H1 (cell line): ENCODE data around the gene GAPDH. TPM values are rescaled to one million over a fixed set of nuclear protein-coding genes. Genes with fewer than 3 reads are reported as not detected.

Experiments
- CTCF ChIA-PET: fragments of 300-600 bp; sonication (Branson Sonifier 250); formaldehyde crosslinking; loops from one replicate; lab custom pipeline; 2021; ENCODE audit not compliant: partially characterized antibody; lab: Charles Lee
- POLR2A ChIA-PET: fragments of 300-600 bp; sonication (Branson Sonifier 250); formaldehyde crosslinking; loops from one replicate; lab custom pipeline; 2021; ENCODE audit warnings: inconsistent platforms; ENCODE audit not compliant: partially characterized antibody; lab: Charles Lee
- DNase-seq, 2 experiments: peaks; one replicate each; pipeline versions ENCODE4 v3.0.0 to v3.0.0-alpha.2; 2010 to 2022; ENCODE audit warnings: low spot score in 2 of 2, low read depth in 1 of 2, mixed read lengths in 1 of 2
- FAIRE-seq: peaks from 2 replicates; lab custom pipeline; 2011; peaks lifted over from hg19 to GRCh38; lab: Jason Lieb, UNC
- H2AFZ ChIP-seq: 2 replicates; pipeline ENCODE4 v1.8.1; 2012; ENCODE audit warnings: low read length, inconsistent platforms
- H2AK5ac ChIP-seq: 2 replicates; pipeline ENCODE4 v1.6.1; 2013; ENCODE audit warnings: low read depth, low read length
- H2BK120ac ChIP-seq: replicated peaks from 2 replicates; pipeline ENCODE3; 2013; ENCODE audit warnings: low read depth, low read length, inconsistent platforms
- H2BK12ac ChIP-seq: 2 replicates; pipeline ENCODE4 v1.6.1; 2013; ENCODE audit warnings: low read depth, low read length
- H2BK15ac ChIP-seq: 2 replicates; pipeline ENCODE4 v1.6.1; 2013; ENCODE audit warnings: low read length
- H2BK20ac ChIP-seq: 2 replicates; pipeline ENCODE4 v1.6.1; 2013; ENCODE audit warnings: low read length
- H2BK5ac ChIP-seq: 2 replicates; pipeline ENCODE4 v1.6.1; 2013; ENCODE audit warnings: low read depth, low read length
- H3K14ac ChIP-seq: 2 replicates; pipeline ENCODE4 v1.6.1; 2013; ENCODE audit warnings: inconsistent platforms; ENCODE audit not compliant: insufficient read length
- H3K18ac ChIP-seq: 2 replicates; pipeline ENCODE4 v1.6.1; 2013; ENCODE audit warnings: low read length; ENCODE audit errors: extremely low read depth
- H3K23ac ChIP-seq: 2 replicates; pipeline ENCODE4 v1.6.1; 2013; ENCODE audit warnings: inconsistent platforms; ENCODE audit not compliant: insufficient read length
- H3K23me2 ChIP-seq: 2 replicates; pipeline ENCODE4 v1.6.1; 2013; ENCODE audit warnings: low read depth, low read length
- H3K27ac ChIP-seq: 2 replicates; pipeline ENCODE4 v1.6.1; 2011; ENCODE audit warnings: low read depth, low read length, inconsistent platforms
- H3K27me3 ChIP-seq, 4 experiments: replicated peaks in 1 of 4; 1 replicate in 1 of 4; 2 replicates in 3 of 4; pipeline versions ENCODE4 v1.6.1 to v1.8.1; 2011 to 2013; ENCODE audit warnings: low read length in 3 of 4, mild to moderate bottlenecking in 3 of 4, inconsistent platforms in 2 of 4, mixed read lengths in 2 of 4, moderate library complexity in 1 of 4; ENCODE audit not compliant: control insufficient read depth in 3 of 4, insufficient read depth in 3 of 4; ENCODE audit errors: extremely low read depth in 1 of 4
- H3K36me3 ChIP-seq, 4 experiments: 2 replicates each; pipeline versions ENCODE4 v1.6.1 to v1.8.1; 2011 to 2013; ENCODE audit warnings: mild to moderate bottlenecking in 4 of 4, low read length in 3 of 4, moderate library complexity in 2 of 4, control low read depth in 1 of 4, inconsistent platforms in 1 of 4; ENCODE audit not compliant: insufficient read depth in 4 of 4, control insufficient read depth in 2 of 4
- H3K4ac ChIP-seq: replicated peaks from 2 replicates; pipeline ENCODE3; 2013; ENCODE audit warnings: low read length, low read depth, mixed read lengths, inconsistent platforms; ENCODE audit not compliant: insufficient read length
- H3K4me1 ChIP-seq, 4 experiments: replicated peaks in 1 of 4; 1 replicate in 1 of 4; 2 replicates in 3 of 4; pipeline versions ENCODE4 v1.6.1 to v1.8.1; 2011 to 2013; ENCODE audit warnings: low read length in 3 of 4, inconsistent platforms in 2 of 4, mixed read lengths in 1 of 4; ENCODE audit not compliant: insufficient read depth in 4 of 4, control insufficient read depth in 3 of 4
- H3K4me2 ChIP-seq, 2 experiments: 2 replicates each; pipeline versions ENCODE4 v1.6.1 to v1.8.1; 2011 to 2013; ENCODE audit warnings: low read depth in 2 of 2, low read length in 2 of 2, control low read depth in 1 of 2, inconsistent platforms in 1 of 2, mild to moderate bottlenecking in 1 of 2; ENCODE audit not compliant: insufficient read depth in 1 of 2
- H3K4me3 ChIP-seq, 4 experiments: fragments of 200-600, 300-600 bp in 1 of 4; sonication (generic), shearing (Covaris generic), sonication (Bioruptor Twin) in 1 of 4; 2 replicates each; pipeline versions ENCODE4 v1.5.1 to v1.8.1; 2011 to 2016; ENCODE audit warnings: low read length in 4 of 4, low read depth in 3 of 4, control low read depth in 2 of 4, inconsistent platforms in 2 of 4, mild to moderate bottlenecking in 2 of 4, mixed read lengths in 1 of 4, moderate library complexity in 1 of 4; ENCODE audit not compliant: insufficient read depth in 2 of 4; ENCODE audit errors: extremely low read depth in 1 of 4
- H3K56ac ChIP-seq: replicated peaks from 2 replicates; pipeline ENCODE3; 2013; ENCODE audit warnings: low read depth, mild to moderate bottlenecking, mixed read lengths, low read length, inconsistent platforms; ENCODE audit not compliant: insufficient read length
- H3K79me1 ChIP-seq: 2 replicates; pipeline ENCODE4 v1.6.1; 2013; ENCODE audit warnings: low read depth, low read length, control low read depth
- H3K79me2 ChIP-seq, 2 experiments: 2 replicates each; pipeline versions ENCODE4 v1.6.1 to v1.8.1; 2012 to 2013; ENCODE audit warnings: low read length in 2 of 2, mild to moderate bottlenecking in 2 of 2, inconsistent platforms in 1 of 2; ENCODE audit not compliant: insufficient read depth in 2 of 2, control insufficient read depth in 1 of 2
- H3K9ac ChIP-seq, 4 experiments: replicated peaks in 1 of 4; 1 replicate in 1 of 4; 2 replicates in 3 of 4; pipeline versions ENCODE4 v1.6.1 to v1.8.1; 2011 to 2013; ENCODE audit warnings: low read depth in 3 of 4, low read length in 3 of 4, control low read depth in 2 of 4, mild to moderate bottlenecking in 2 of 4, moderate library complexity in 2 of 4, inconsistent platforms in 1 of 4; ENCODE audit errors: extremely low read depth in 1 of 4
- H3K9me3 ChIP-seq, 2 experiments: 2 replicates each; pipeline versions ENCODE4 v1.6.1 to v1.8.1; 2012 to 2013; ENCODE audit warnings: mild to moderate bottlenecking in 2 of 2, moderate library complexity in 2 of 2, control low read depth in 1 of 2, inconsistent platforms in 1 of 2, low read depth in 1 of 2, low read length in 1 of 2, mixed read lengths in 1 of 2; ENCODE audit not compliant: insufficient read depth in 2 of 2
- H4K20me1 ChIP-seq, 2 experiments: replicated peaks in 1 of 2; 2 replicates each; pipeline versions ENCODE3 to v1.8.1; 2011 to 2013; ENCODE audit warnings: inconsistent platforms in 2 of 2, low read length in 2 of 2, mild to moderate bottlenecking in 1 of 2; ENCODE audit not compliant: insufficient read depth in 2 of 2, control insufficient read depth in 1 of 2
- H4K5ac ChIP-seq: 2 replicates; pipeline ENCODE4 v1.6.1; 2013; ENCODE audit warnings: low read length, low read depth, mixed read lengths, inconsistent platforms; ENCODE audit not compliant: insufficient read length
- H4K8ac ChIP-seq: 2 replicates; pipeline ENCODE4 v1.8.0; 2013; ENCODE audit warnings: mild to moderate bottlenecking, moderate library complexity, low read length, inconsistent platforms; ENCODE audit not compliant: insufficient read depth; ENCODE audit errors: extremely low read depth
- H4K91ac ChIP-seq: replicated peaks from 2 replicates; pipeline ENCODE3; 2013; ENCODE audit warnings: low read length, mixed read lengths, inconsistent platforms; ENCODE audit not compliant: insufficient read length
- CTBP2 ChIP-seq: IDR thresholded peaks from 2 replicates; pipeline ENCODE4 v1.7.0; 2011; ENCODE audit warnings: borderline replicate concordance, mild to moderate bottlenecking, moderate library complexity, mixed read lengths, low read length; ENCODE audit not compliant: insufficient read depth, insufficient read length
- TEAD4 ChIP-seq: IDR thresholded peaks from 2 replicates; pipeline ENCODE4 v1.6.1; 2012; ENCODE audit warnings: low read depth, low read length, inconsistent platforms, mixed read lengths
- WGBS, 2 experiments: shearing (Covaris generic) in 1 of 2; methylation state at CpG; one replicate each; pipeline versions ENCODE4 v1.1.6 to v1.1.7; 2013 to 2015; ENCODE audit warnings: low lambda C conversion rate in 2 of 2, mixed read lengths in 2 of 2, inconsistent platforms in 1 of 2, low coverage in 1 of 2, missing lambda C conversion rate in 1 of 2; ENCODE audit not compliant: insufficient replicate concordance in 2 of 2, insufficient coverage in 1 of 2, insufficient read length in 1 of 2; ENCODE audit errors: extremely low coverage in 1 of 2, missing lambda C conversion rate in 1 of 2; 5-methylcytosine and 5-hydroxymethylcytosine counted together
- polyA plus RNA-seq, 7 experiments: library from polyadenylated mRNA; depleted of rRNA in 3 of 7; stranded (reverse) in 5 of 7; unstranded in 2 of 7; fragments of >200 nt in 5 of 7; fragments of 200-250 nt in 2 of 7; gene quantifications; 1 replicate in 5 of 7; 2 replicates in 1 of 7; 4 replicates in 1 of 7; pipeline versions ENCODE4 v1.2.1 to v1.2.3, GENCODE V29; 2011 to 2013; ENCODE audit warnings: missing spikeins in 2 of 7, mixed read lengths in 2 of 7
- total RNA-seq: library from RNA; stranded (reverse); fragmentation: NEBNext Ultra II Directional; extraction: Animal tissue kit (Norgen Biotek cat#: 25700); gene quantifications from 2 replicates; pipeline ENCODE4 v1.2.1, GENCODE V29; 2021

GAPDH gene
- total and polyA plus RNA-seq, 2 of the 8 experiments (the other 6 are each of a cell fraction or from before 2014, with no cell fraction given), result 5,175 to 15,878 TPM

- DNase-seq, result no peak
- no peak for FAIRE-seq
- Histone ChIP-seq H4K5ac (no peak overlapping the region), H3K79me1 (peaks cover 24% of the 10 kb centered on the region), H4K91ac (no peak overlapping the region), H2BK15ac (no peak overlapping the region), H3K18ac (no peak overlapping the region), H3K4me1 (peaks cover 4 to 15% (median 9%) of the 10 kb centered on the region in 4 experiments), H2AK5ac (no peak overlapping the region), H3K23me2 (peaks cover 13% of the 10 kb centered on the region; the same call in 1 of the 2 replicates), H2BK120ac (no peak overlapping the region), H2BK5ac (peak overlapping the region; percentile 75; the same call in 1 of the 2 replicates), H3K27me3 (no peaks in the 10 kb centered on the region), H2AFZ (no peak overlapping the region), H2BK12ac (no peak overlapping the region), H3K79me2 (peaks cover 0 to 41% of the 10 kb centered on the region in 2 experiments; a peak in 2 of 4 replicates), H3K36me3 (peaks cover 6 to 18% (median 8%) of the 10 kb centered on the region in 4 experiments; a peak in 6 of 8 replicates), H3K4me2 (no peak overlapping the region; a peak in 1 of 4 replicates), H2BK20ac (no peak overlapping the region), H3K4ac (no peak overlapping the region), H3K56ac (no peak overlapping the region), H3K9me3 (no peaks in the 10 kb centered on the region), H3K9ac (no peak overlapping the region), H4K8ac (peak overlapping the region; percentile 68; the same call in 1 of the 2 replicates), H3K27ac (no peak overlapping the region), H4K20me1 (peaks cover 10 to 24% of the 10 kb centered on the region in 2 experiments), H3K14ac (no peak overlapping the region), H3K23ac (no peak overlapping the region), H3K4me3 (no peak overlapping the region)
- ChIA-PET CTCF (interaction anchor here (0.9 to 24.9 kb wide), 10 partner anchors 5 to 274 kb away, joined by 3 to 462 read pairs (median 7); partner anchors contain the start of genes GAPDH, IFFO1 and NOP2), POLR2A (interaction anchor here (0.6 to 24.2 kb wide), 10 partner anchors 13 to 93 kb away, joined by 3 to 665 read pairs (median 4); partner anchors contain the start of genes GAPDH and NOP2)
- 93% methylated on average over 11 of the region's 11 CpGs; no CpG with 5 or more reads in 1 of the 2 experiments for WGBS, 2 experiments
- 0 out of 2 replicates have a peak, but pooled peaks have one; percentile 21 for TF ChIP-seq TEAD4
- no peak for TF ChIP-seq CTBP2
Measured at GRCh38 chr12:6551496-6552139, 17.3 kb downstream of the GAPDH start.
